Skeletal muscle tissue (tissue), 4 donors: ENCODE results near the gene MRTFB. TPM values are rescaled to one million over a fixed set of nuclear protein-coding genes. Genes with fewer than 3 reads are reported as not detected.
"Not testable (repeated sequence)": the region's sequence is repeated elsewhere in the genome, so short reads cannot be mapped to it uniquely, and the experiment has no call there.

Experiments
- H3K27ac ChIP-seq: one replicate; pipeline ENCODE4 v1.7.0; 2013; ENCODE audit warnings: mild to moderate bottlenecking, low read depth, low read length, inconsistent platforms
- H3K27me3 ChIP-seq, 3 donors: one replicate each; pipeline ENCODE4 v1.7.0; 2013; ENCODE audit warnings: low read length in 3 of 3; ENCODE audit not compliant: control insufficient read depth in 3 of 3, insufficient read depth in 3 of 3
- H3K36me3 ChIP-seq, 3 donors: one replicate each; pipeline ENCODE4 v1.7.0; 2013; ENCODE audit warnings: low read length in 3 of 3; ENCODE audit not compliant: control insufficient read depth in 3 of 3, insufficient read depth in 3 of 3
- H3K4me1 ChIP-seq, 3 donors: one replicate each; pipeline ENCODE4 v1.7.0; 2013; ENCODE audit warnings: low read length in 3 of 3, mild to moderate bottlenecking in 3 of 3; ENCODE audit not compliant: control insufficient read depth in 3 of 3, insufficient read depth in 3 of 3
- H3K4me3 ChIP-seq, 3 donors: one replicate each; pipeline ENCODE4 v1.7.0; 2013; ENCODE audit warnings: low read length in 3 of 3
- H3K9ac ChIP-seq, 3 donors: one replicate each; pipeline ENCODE4 v1.7.0; 2013; ENCODE audit warnings: low read length in 3 of 3, mild to moderate bottlenecking in 3 of 3, moderate library complexity in 2 of 3, low read depth in 1 of 3
- H3K9me3 ChIP-seq, 3 donors: one replicate each; pipeline ENCODE4 v1.7.0; 2013; ENCODE audit warnings: low read length in 3 of 3; ENCODE audit not compliant: control insufficient read depth in 3 of 3
- total RNA-seq: library from RNA; depleted of rRNA; stranded (reverse); fragments of >200 nt; gene quantifications from one replicate; pipeline ENCODE4 v1.2.3, GENCODE V29; 2014
- donor health status: Osteomylitis.

Gene MRTFB
- total RNA-seq, 1 donor from 2014 or later, result 13.0 TPM

- no peak overlapping the region for H3K4me3 ChIP-seq
- peaks cover 0 to 2% (median 0%) of the 10 kb centered on the region in 3 donors for H3K4me1 ChIP-seq
- H3K9ac ChIP-seq, result no peak overlapping the region
- no peaks in the 10 kb centered on the region for H3K36me3 ChIP-seq
- H3K9me3 ChIP-seq, result no peaks in the 10 kb centered on the region
- H3K27ac ChIP-seq, result no peak overlapping the region
- H3K27me3 ChIP-seq, result no peaks in the 10 kb centered on the region
Measured at GRCh38 chr16:14177704-14178103, 106.6 kb downstream of the MRTFB start.

- no peaks in the 10 kb centered on the region for H3K36me3 ChIP-seq
- peaks cover 0 to 2% (median 0%) of the 10 kb centered on the region in 3 donors for H3K4me1 ChIP-seq
- no peak overlapping the region for H3K4me3 ChIP-seq
- H3K9me3 ChIP-seq, result no peaks in the 10 kb centered on the region
- H3K27me3 ChIP-seq, result no peaks in the 10 kb centered on the region
- H3K9ac ChIP-seq, result no peak overlapping the region
- H3K27ac ChIP-seq, result no peak overlapping the region
Measured at GRCh38 chr16:14179116-14179515, 108.0 kb downstream of the MRTFB start.

GRCh38 chr16:14180481-14180944 is 109.4 kb downstream of the MRTFB start:
- Histone ChIP-seq H3K4me3 (no peak overlapping the region), H3K4me1 (peaks cover 2 to 7% (median 5%) of the 10 kb centered on the region in 3 donors), H3K27ac (no peak overlapping the region), H3K27me3 (no peaks in the 10 kb centered on the region), H3K9me3 (no peaks in the 10 kb centered on the region), H3K9ac (no peak overlapping the region), H3K36me3 (no peaks in the 10 kb centered on the region)

- Histone ChIP-seq H3K27me3 (no peaks in the 10 kb centered on the region), H3K4me1 (peaks cover 5 to 14% (median 13%) of the 10 kb centered on the region in 3 donors)
Measured at GRCh38 chr16:14181371-14182050, 110.4 kb downstream of the MRTFB start.

GRCh38 chr16:14182999-14183398 is 111.9 kb downstream of the MRTFB start:
- H3K4me3 ChIP-seq, result no peak overlapping the region
- no peak overlapping the region for H3K27ac ChIP-seq
- H3K36me3 ChIP-seq, result no peaks in the 10 kb centered on the region
- no peak overlapping the region for H3K9ac ChIP-seq
- no peaks in the 10 kb centered on the region for H3K27me3 ChIP-seq
- no peaks in the 10 kb centered on the region for H3K9me3 ChIP-seq
- peaks cover 5 to 18% (median 14%) of the 10 kb centered on the region in 3 donors for H3K4me1 ChIP-seq

More at GRCh38 chr16:14181371-14182050, 110.4 kb downstream of the MRTFB start:
- Histone ChIP-seq H3K27ac (no peak overlapping the region), H3K9ac (no peak overlapping the region), H3K36me3 (no peaks in the 10 kb centered on the region), H3K9me3 (no peaks in the 10 kb centered on the region), H3K4me3 (no peak overlapping the region)

- H3K27ac ChIP-seq, H3K36me3 ChIP-seq, H3K9me3 ChIP-seq, H3K9ac ChIP-seq, H3K4me3 ChIP-seq, H3K27me3 ChIP-seq: not testable (repeated sequence)
- H3K4me1 ChIP-seq, result peaks cover 5 to 18% (median 14%) of the 10 kb centered on the region in 3 donors
Measured at GRCh38 chr16:14183962-14184361, 112.8 kb downstream of the MRTFB start.

- peak overlapping the region; percentile 67 to 80 (median 78) for H3K4me3 ChIP-seq
- H3K36me3 ChIP-seq, result peaks cover 0 to 2% (median 0%) of the 10 kb centered on the region in 3 donors
- peak overlapping the region; percentile 72 to 91 (median 83) for H3K9ac ChIP-seq
- no peaks in the 10 kb centered on the region for H3K27me3 ChIP-seq
- peak overlapping the region; percentile 93 for H3K27ac ChIP-seq
- no peaks in the 10 kb centered on the region for H3K9me3 ChIP-seq
- H3K4me1 ChIP-seq, result peaks cover 4 to 18% (median 18%) of the 10 kb centered on the region in 3 donors
Measured at GRCh38 chr16:14186007-14186794, 115.1 kb downstream of the MRTFB start.

- H3K36me3 ChIP-seq, result peaks cover 0 to 2% (median 0%) of the 10 kb centered on the region in 3 donors
- no peaks in the 10 kb centered on the region for H3K27me3 ChIP-seq
- no peaks in the 10 kb centered on the region for H3K9me3 ChIP-seq
- H3K9ac ChIP-seq, result peak overlapping the region; percentile 72 to 91 (median 83)
- H3K4me1 ChIP-seq, result peaks cover 4 to 18% (median 18%) of the 10 kb centered on the region in 3 donors
- peak overlapping the region; percentile 93 for H3K27ac ChIP-seq
- H3K4me3 ChIP-seq, result peak overlapping the region; percentile 67 to 80 (median 78)
Measured at GRCh38 chr16:14186795-14187221, 115.7 kb downstream of the MRTFB start.

- H3K27ac ChIP-seq, result peak overlapping the region; percentile 93
- no peaks in the 10 kb centered on the region for H3K27me3 ChIP-seq
- H3K4me1 ChIP-seq, result peaks cover 5 to 22% (median 22%) of the 10 kb centered on the region in 3 donors
- H3K9ac ChIP-seq, result peak overlapping the region; percentile 72 to 91 (median 83)
- H3K36me3 ChIP-seq, result peaks cover 0 to 2% (median 0%) of the 10 kb centered on the region in 3 donors
- peak overlapping the region; percentile 67 to 80 (median 78) for H3K4me3 ChIP-seq
- H3K9me3 ChIP-seq, result no peaks in the 10 kb centered on the region
Measured at GRCh38 chr16:14187517-14188338, 116.6 kb downstream of the MRTFB start.
